BJ (cell line): ENCODE measurements around the gene CEP131. TPM values are rescaled to one million over a fixed set of nuclear protein-coding genes. Genes with fewer than 3 reads are reported as not detected.

Source experiments
- CTCF ChIA-PET: fragments of 350-600 bp; formaldehyde crosslinking; extraction: SDS; loops from one replicate; lab custom pipeline; 2021; ENCODE audit warnings: antibody characterized with exemption, inconsistent platforms; lab: Yijun Ruan, JAX
- POLR2A ChIA-PET: fragments of 300-600 bp; sonication (Branson Sonifier 250); formaldehyde crosslinking; extraction: SDS; loops from one replicate; lab custom pipeline; 2021; ENCODE audit warnings: antibody characterized with exemption; lab: Charles Lee
- DNase-seq: peaks from one replicate; pipeline ENCODE4 v3.0.0-alpha.2; 2011; ENCODE audit warnings: low read depth
- H3K27me3 ChIP-seq: 2 replicates; pipeline ENCODE4 v1.6.0; 2011; ENCODE audit warnings: low read length; ENCODE audit not compliant: control insufficient read depth, insufficient read depth
- H3K36me3 ChIP-seq: 2 replicates; pipeline ENCODE4 v1.5.1; 2011; ENCODE audit warnings: low read length; ENCODE audit not compliant: control insufficient read depth, insufficient read depth
- H3K4me3 ChIP-seq: 2 replicates; pipeline ENCODE4 v1.5.1; 2011; ENCODE audit warnings: low read depth, mild to moderate bottlenecking, control low read depth, low read length
- polyA plus RNA-seq: library from polyadenylated mRNA; depleted of rRNA; stranded (reverse); fragments of >200 nt; gene quantifications from 2 replicates; pipeline ENCODE4 v1.2.3, GENCODE V29; 2011
- TF ChIP-seq, protein P1 (sequence below): IDR thresholded peaks from 2 replicates; pipeline ENCODE4 v1.5.1; 2011; ENCODE audit warnings: low read depth, mild to moderate bottlenecking, control low read depth, inconsistent platforms, low read length, moderate library complexity; ENCODE audit not compliant: insufficient read depth

Gene CEP131
- polyA plus RNA-seq, 1 experiment, result 4.9 TPM

- Histone ChIP-seq H3K36me3 (peaks cover 37% of the 10 kb centered on the region), H3K27me3 (no peaks in the 10 kb centered on the region), H3K4me3 (no peak overlapping the region)
- ChIA-PET POLR2A (no interaction called here), CTCF (interaction anchor here (1.7 kb wide), 1 partner anchor 10 kb away, joined by 4 read pairs; no protein-coding TSS in a partner anchor)
- no peak for DNase-seq
- TF ChIP-seq, protein P1, sequence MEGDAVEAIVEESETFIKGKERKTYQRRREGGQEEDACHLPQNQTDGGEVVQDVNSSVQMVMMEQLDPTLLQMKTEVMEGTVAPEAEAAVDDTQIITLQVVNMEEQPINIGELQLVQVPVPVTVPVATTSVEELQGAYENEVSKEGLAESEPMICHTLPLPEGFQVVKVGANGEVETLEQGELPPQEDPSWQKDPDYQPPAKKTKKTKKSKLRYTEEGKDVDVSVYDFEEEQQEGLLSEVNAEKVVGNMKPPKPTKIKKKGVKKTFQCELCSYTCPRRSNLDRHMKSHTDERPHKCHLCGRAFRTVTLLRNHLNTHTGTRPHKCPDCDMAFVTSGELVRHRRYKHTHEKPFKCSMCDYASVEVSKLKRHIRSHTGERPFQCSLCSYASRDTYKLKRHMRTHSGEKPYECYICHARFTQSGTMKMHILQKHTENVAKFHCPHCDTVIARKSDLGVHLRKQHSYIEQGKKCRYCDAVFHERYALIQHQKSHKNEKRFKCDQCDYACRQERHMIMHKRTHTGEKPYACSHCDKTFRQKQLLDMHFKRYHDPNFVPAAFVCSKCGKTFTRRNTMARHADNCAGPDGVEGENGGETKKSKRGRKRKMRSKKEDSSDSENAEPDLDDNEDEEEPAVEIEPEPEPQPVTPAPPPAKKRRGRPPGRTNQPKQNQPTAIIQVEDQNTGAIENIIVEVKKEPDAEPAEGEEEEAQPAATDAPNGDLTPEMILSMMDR, result no peak
Observed at GRCh38 chr17:81265576-81265975, 42.8 kb upstream of the CEP131 start.

DNA sequence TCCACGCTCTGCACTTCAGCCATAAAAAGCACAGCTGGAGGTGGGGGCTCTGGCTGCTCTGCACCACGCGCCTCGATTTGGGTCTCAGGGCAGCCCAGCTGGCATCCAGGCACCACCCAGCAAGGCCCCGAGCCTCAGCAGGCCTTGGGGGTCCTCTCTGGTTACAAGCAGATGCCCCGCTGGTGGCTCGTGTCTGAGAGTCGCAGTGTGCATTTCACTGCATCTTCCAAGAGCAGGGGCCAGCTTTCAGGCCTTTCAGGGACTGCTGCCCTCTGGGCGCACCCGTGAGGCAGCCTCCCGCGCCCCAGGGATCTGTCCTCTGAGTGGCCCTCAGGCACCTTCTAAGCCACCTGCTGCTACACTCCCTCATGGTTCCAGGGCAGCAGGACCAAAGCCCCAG is 41.9 kb upstream of the CEP131 start:
- Histone ChIP-seq H3K36me3 (peaks cover 40% of the 10 kb centered on the region), H3K27me3 (no peaks in the 10 kb centered on the region), H3K4me3 (no peak overlapping the region)
- TF ChIP-seq, protein P1, result no peak
- POLR2A ChIA-PET, result no interaction called here
- no peak for DNase-seq
- CTCF ChIA-PET, result interaction anchor here (1.0 to 1.7 kb wide), 2 partner anchors 9 kb away, joined by 3 to 4 read pairs; no protein-coding TSS in a partner anchor

GRCh38 chr17:81263371-81264181 is 40.8 kb upstream of the CEP131 start:
- H3K4me3 ChIP-seq, result no peak overlapping the region
- H3K36me3 ChIP-seq, result peaks cover 43% of the 10 kb centered on the region
- H3K27me3 ChIP-seq, result no peaks in the 10 kb centered on the region
- TF ChIP-seq, protein P1, result no peak
- DNase-seq, result no peak
- ChIA-PET POLR2A (no interaction called here), CTCF (interaction anchor here (1.0 to 1.4 kb wide), 2 partner anchors 8 to 11 kb away, joined by 3 read pairs; no protein-coding TSS in a partner anchor)

DNA sequence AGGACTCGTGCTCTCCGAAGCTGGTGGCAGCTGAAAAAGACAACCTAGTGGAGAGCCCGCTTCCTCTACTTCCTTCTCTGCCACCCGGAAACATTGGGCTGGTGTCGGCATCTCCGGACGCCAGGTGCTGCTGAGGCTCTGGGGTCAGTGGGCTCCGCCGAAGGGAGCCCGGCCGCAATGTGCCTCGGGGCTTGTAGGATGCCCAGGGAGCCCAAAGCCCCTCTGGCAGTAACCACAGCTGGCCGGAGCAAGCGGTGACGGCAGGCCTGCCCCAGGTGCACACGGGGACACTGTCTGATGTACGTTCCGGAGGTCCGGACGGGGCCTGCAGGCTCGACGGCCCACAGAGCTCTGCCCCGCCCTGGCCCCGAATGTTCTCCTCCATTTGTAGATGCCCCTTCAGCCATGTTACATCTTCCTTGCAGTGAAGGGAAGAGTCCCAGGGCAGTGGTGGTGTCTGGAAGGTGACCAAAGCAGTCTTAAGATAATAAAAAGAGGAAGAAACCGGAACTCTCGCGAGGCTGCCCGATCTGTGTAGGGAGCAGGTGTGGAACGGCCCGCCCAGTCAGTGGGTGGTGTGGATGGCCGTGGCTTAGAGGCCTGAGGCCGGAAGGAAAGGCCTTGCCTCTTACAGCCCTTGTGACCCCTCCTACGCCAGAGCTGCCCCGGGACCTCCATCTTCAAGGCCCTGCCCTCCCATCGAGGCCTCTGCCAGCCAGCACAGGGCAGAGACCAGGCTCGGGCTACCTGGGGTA is 39.0 kb upstream of the CEP131 start:
- no peak for DNase-seq
- ChIA-PET POLR2A (no interaction called here), CTCF (interaction anchor here (1.4 kb wide), 1 partner anchor 9 kb away, joined by 3 read pairs; no protein-coding TSS in a partner anchor)
- Histone ChIP-seq H3K36me3 (peaks cover 45% of the 10 kb centered on the region), H3K27me3 (no peaks in the 10 kb centered on the region), H3K4me3 (no peak overlapping the region)
- TF ChIP-seq, protein P1, result no peak

DNA sequence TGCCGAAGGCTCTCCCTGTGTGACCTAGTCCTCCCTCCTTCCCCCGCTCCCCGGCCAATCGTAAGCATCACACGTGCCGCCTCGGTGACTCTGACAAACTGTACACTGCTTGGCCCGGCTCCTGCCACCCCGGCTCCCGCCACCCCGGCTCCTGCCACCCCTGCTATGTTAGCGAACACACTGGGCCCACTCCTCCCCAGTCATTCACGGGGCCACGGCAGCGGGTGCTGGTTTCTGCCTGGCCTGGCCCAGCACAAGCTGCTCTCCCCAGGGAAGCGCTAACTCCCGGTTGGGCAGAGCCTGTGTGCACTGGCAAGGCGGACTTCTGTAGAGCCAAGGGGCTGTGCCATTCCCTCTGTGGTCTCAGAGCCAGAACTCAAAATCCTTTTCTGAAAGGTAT is 38.3 kb upstream of the CEP131 start:
- Histone ChIP-seq H3K36me3 (peaks cover 45% of the 10 kb centered on the region), H3K27me3 (no peaks in the 10 kb centered on the region), H3K4me3 (no peak overlapping the region)
- ChIA-PET POLR2A (no interaction called here), CTCF (interaction anchor here (0.7 kb wide), 1 partner anchor 10 kb away, joined by 4 read pairs; no protein-coding TSS in a partner anchor)
- DNase-seq, result no peak
- TF ChIP-seq, protein P1, result no peak
